Smooth muscle cell (in vitro differentiated cells): ENCODE results near the gene KIF26B. TPM values are rescaled to one million over a fixed set of nuclear protein-coding genes. Genes with fewer than 3 reads are reported as not detected.
A peak's percentile ranks its signal among the peaks of the same experiment; 100 is the strongest.

Experiments used
- DNase-seq: peaks from one replicate; lab custom pipeline; 2025; ENCODE audit not compliant: unreplicated experiment; lab: John Stamatoyannopoulos, UW
- H2AFZ ChIP-seq: fragments of 200-600 bp; sonication (generic); 2 replicates; pipeline ENCODE4 v1.6.0; 2016; ENCODE audit warnings: antibody characterized with exemption, low read depth, mild to moderate bottlenecking
- H3F3A ChIP-seq: fragments of 200-600 bp; sonication (generic); 2 replicates; pipeline ENCODE4 v1.6.0; 2017; ENCODE audit warnings: antibody characterized with exemption, low read depth
- H3K27ac ChIP-seq: fragments of 200-600 bp; sonication (generic); 2 replicates; pipeline ENCODE4 v1.5.1; 2016; ENCODE audit warnings: low read depth, mild to moderate bottlenecking
- H3K27me3 ChIP-seq: fragments of 200-600 bp; sonication (generic); 2 replicates; pipeline ENCODE4 v1.6.1; 2016; ENCODE audit warnings: low read depth, mild to moderate bottlenecking
- H3K36me3 ChIP-seq: fragments of 200-600 bp; sonication (generic); 2 replicates; pipeline ENCODE4 v1.5.1; 2016; ENCODE audit warnings: low read depth
- H3K4me1 ChIP-seq: fragments of 200-600 bp; sonication (generic); 2 replicates; pipeline ENCODE4 v1.5.1; 2016; ENCODE audit warnings: low read depth
- H3K4me2 ChIP-seq: fragments of 200-600 bp; sonication (generic); 2 replicates; pipeline ENCODE4 v1.6.0; 2016; ENCODE audit warnings: mild to moderate bottlenecking
- H3K4me3 ChIP-seq: fragments of 200-600 bp; sonication (generic); 2 replicates; pipeline ENCODE4 v1.5.1; 2016; ENCODE audit warnings: mild to moderate bottlenecking
- H3K79me2 ChIP-seq: fragments of 200-600 bp; sonication (generic); 2 replicates; pipeline ENCODE4 v1.6.0; 2016; ENCODE audit warnings: low read depth, mild to moderate bottlenecking
- H3K9ac ChIP-seq: fragments of 200-600 bp; sonication (generic); 2 replicates; pipeline ENCODE4 v1.6.0; 2016; ENCODE audit warnings: low read depth
- H3K9me3 ChIP-seq: fragments of 200-600 bp; sonication (generic); replicated peaks from 2 replicates; pipeline ENCODE4 v1.5.1; 2016; ENCODE audit warnings: low read depth
- H4K20me1 ChIP-seq: fragments of 200-600 bp; sonication (generic); 2 replicates; pipeline ENCODE4 v1.6.0; 2016; ENCODE audit warnings: low read depth
- CTCF ChIP-seq: fragments of 200-600 bp; sonication (generic); IDR thresholded peaks from 2 replicates; pipeline ENCODE4 v1.5.1; 2017; ENCODE audit warnings: borderline replicate concordance, mild to moderate bottlenecking, antibody characterized with exemption; ENCODE audit not compliant: insufficient read depth, poor library complexity, severe bottlenecking
- WGBS: methylation state at CpG from one replicate; pipeline ENCODE4 v1.1.7; 2016; ENCODE audit warnings: low lambda C conversion rate; 5-methylcytosine and 5-hydroxymethylcytosine counted together
- polyA plus RNA-seq: library from polyadenylated mRNA; unstranded; fragments of >200 nt; fragmentation: Nextera tagmentation; extraction: Ambion mirVana; gene quantifications from 2 replicates; pipeline ENCODE4 v1.2.1, GENCODE V29; 2016
- total RNA-seq: library from RNA; depleted of rRNA; stranded (reverse); fragments of >200 nt; gene quantifications from 2 replicates; pipeline ENCODE4 v1.2.3, GENCODE V29; 2014

KIF26B gene
- total and polyA plus RNA-seq, 2 experiments from 2014 or later: 24.9 to 43.3 TPM

- Histone ChIP-seq H3K4me2 (no peak overlapping the region), H3K79me2 (peaks cover 17% of the 10 kb centered on the region), H2AFZ (no peak overlapping the region), H3F3A (peaks cover 4% of the 10 kb centered on the region), H3K27ac (peak overlapping the region; percentile 28), H4K20me1 (peaks cover 35% of the 10 kb centered on the region), H3K4me1 (peaks cover 10% of the 10 kb centered on the region), H3K27me3 (no peaks in the 10 kb centered on the region), H3K9me3 (no peaks in the 10 kb centered on the region), H3K36me3 (no peaks in the 10 kb centered on the region), H3K4me3 (no peak overlapping the region), H3K9ac (no peak overlapping the region)
- TF ChIP-seq CTCF: no peak
- 77% methylated on average over 4 of the region's 4 CpGs for WGBS
- no peak for DNase-seq
Measured at GRCh38 chr1:245576323-245576722, 421.5 kb downstream of the KIF26B start.

GRCh38 chr1:245577191-245578157 lies 422.7 kb downstream of the KIF26B start:
- peaks cover 13% of the 10 kb centered on the region for H3K79me2 ChIP-seq
- H3K9ac ChIP-seq: no peak overlapping the region
- no peak overlapping the region for H2AFZ ChIP-seq
- no peak overlapping the region for H3K4me3 ChIP-seq
- H3K27ac ChIP-seq: no peak overlapping the region
- H3K9me3 ChIP-seq: no peaks in the 10 kb centered on the region
- no peaks in the 10 kb centered on the region for H3K36me3 ChIP-seq
- peaks cover 4% of the 10 kb centered on the region for H3F3A ChIP-seq
- H4K20me1 ChIP-seq: peaks cover 35% of the 10 kb centered on the region
- no peak overlapping the region for H3K4me2 ChIP-seq
- H3K4me1 ChIP-seq: peaks cover 5% of the 10 kb centered on the region
- DNase-seq: no peak
- 91% methylated on average over 34 of the region's 34 CpGs for WGBS
- no peak for TF ChIP-seq CTCF
- no peaks in the 10 kb centered on the region for H3K27me3 ChIP-seq

- Histone ChIP-seq H3F3A (peaks cover 4% of the 10 kb centered on the region), H2AFZ (no peak overlapping the region), H3K9ac (no peak overlapping the region), H3K4me2 (no peak overlapping the region), H3K4me3 (no peak overlapping the region), H3K4me1 (peaks cover 5% of the 10 kb centered on the region), H3K36me3 (no peaks in the 10 kb centered on the region), H3K79me2 (peaks cover 5% of the 10 kb centered on the region), H4K20me1 (peaks cover 28% of the 10 kb centered on the region), H3K9me3 (no peaks in the 10 kb centered on the region), H3K27me3 (no peaks in the 10 kb centered on the region), H3K27ac (no peak overlapping the region)
- DNase-seq: no peak
- no peak for TF ChIP-seq CTCF
- WGBS: 78% methylated on average over 3 of the region's 3 CpGs
Measured at GRCh38 chr1:245578308-245578707, 423.5 kb downstream of the KIF26B start.
